GM04503 (cell line): ENCODE data around the gene HLA-DOA.

Experiments used
- DNase-seq: peaks from one replicate; pipeline ENCODE4 v3.0.0-alpha.2; 2012; ENCODE audit warnings: low read depth

HLA-DOA gene

GRCh38 chr6:32963866-32964265, 45.5 kb downstream of the HLA-DOA start:
- no peak for DNase-seq

DNA sequence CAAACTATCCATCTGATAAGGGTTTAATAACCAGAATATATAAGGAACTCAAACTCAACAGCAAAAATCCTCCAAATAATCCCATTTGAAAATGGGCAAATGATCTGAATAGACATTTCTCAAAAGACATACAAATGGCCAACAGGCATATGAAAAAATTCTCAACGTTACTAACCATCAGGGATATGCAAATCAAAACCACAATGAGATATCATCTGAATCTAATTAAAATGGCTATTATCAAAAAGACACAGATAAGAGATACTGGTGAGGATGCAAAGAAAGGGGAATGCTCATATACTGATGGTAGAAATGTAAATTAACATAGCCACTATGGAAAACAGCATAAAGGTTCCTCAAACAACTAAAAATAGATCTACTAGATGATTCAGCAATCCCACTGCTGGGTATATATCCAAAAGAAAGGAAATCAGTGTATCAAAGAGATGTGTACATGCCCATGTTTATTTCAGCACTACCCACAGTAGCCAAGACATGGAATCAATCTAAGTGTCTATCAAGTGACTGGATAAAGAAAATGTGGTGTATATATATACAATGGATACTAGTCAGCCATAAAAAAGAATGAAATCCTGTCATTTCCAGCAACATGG, 47.1 kb downstream of the HLA-DOA start:
- no peak for DNase-seq

DNA sequence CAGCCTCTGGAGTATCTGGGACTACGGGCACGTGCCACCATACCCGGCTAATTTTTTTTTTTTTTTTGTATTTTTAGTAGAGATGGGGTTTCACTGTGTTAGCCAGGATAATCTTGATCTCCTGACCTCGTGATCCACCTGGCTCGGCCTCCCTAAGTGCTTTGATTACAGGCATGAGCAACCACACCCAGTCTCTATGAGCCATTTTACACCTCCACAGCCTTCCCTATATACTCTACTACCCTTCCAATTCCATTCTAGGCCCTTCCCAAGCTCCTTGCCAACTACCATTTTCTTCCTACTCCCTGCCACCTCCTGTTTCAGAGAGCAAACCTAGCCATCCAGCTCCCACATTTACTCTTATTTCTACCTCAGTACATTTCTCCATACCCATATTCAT, 48.8 kb downstream of the HLA-DOA start:
- DNase-seq: no peak

- no peak for DNase-seq
Observed at GRCh38 chr6:32956176-32956575, 53.2 kb downstream of the HLA-DOA start.

DNA sequence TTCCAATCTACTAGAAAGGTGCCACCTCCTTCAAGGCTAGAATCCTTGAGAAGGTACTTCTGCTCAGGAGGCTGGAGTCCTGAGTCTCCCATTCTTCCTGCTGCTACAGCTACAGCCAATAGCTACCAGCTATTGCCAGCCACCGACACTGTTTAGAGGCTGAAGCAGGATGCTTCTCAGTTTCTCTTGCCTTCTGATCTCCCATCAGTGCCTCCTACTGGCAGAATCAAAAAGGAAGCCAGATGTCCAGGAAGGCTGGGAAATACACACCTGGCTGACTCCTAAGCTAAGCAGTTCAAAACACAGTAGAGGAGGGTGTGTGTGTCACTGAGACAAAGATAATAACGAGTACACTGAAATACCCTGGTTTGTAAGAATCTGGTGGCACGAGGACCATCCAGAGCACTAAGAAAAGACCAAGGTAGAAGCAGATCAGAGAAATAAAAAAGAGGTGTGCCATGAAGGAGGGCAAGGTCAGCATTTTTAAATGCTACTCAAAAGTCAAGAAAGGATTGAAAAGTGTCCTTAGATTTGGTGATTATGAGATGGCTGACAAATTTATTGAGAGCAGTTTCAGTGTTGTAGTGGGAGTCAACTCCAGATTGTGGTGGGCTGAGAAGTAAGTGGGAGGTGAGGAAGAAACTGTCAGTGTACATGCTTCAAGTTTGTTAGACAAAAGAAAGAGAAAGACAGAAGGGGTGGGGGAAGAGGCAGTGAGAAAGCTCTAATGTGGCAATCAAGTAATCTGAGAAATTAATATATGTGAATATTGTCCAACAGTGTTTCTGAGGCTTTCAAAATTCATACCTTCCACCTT, 54.2 kb downstream of the HLA-DOA start:
- no peak for DNase-seq

DNA sequence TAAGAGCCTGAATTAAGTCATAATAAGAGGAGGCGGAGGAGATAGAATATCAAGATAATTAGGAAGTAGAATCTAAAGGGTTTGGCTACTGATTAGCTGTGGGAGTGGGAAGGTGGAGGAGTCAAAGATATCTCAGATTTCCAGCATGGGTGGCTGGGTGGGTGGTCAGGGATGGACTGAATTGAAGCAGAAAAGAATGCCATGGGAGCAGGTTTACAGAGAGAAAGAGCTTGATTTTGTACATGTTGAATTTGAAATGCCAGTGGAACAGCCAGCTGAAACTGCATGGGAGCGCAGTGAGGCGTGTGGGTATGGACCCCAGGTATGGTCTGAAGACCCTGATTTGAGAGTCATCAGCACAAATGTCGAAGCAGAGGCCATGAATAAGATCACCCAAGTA, 55.1 kb downstream of the HLA-DOA start:
- DNase-seq: no peak
